HG03175 (cell line): ENCODE measurements around the gene ADCYAP1R1.

Source experiments
- ATAC-seq: cut with Tn5 transposase; IDR thresholded peaks from one replicate; pipeline ENCODE4 v1.9.1; 2021; ENCODE audit warnings: mild to moderate bottlenecking, moderate library complexity; ENCODE audit not compliant: unreplicated experiment

The ADCYAP1R1 gene

GRCh38 chr7:31066516-31067130, 14.5 kb downstream of the ADCYAP1R1 start:
- ATAC-seq = no peak

GRCh38 chr7:31067491-31067890, 15.4 kb downstream of the ADCYAP1R1 start:
- ATAC-seq = no peak

GRCh38 chr7:31068006-31068675, 16.0 kb downstream of the ADCYAP1R1 start:
- ATAC-seq = no peak

GRCh38 chr7:31069860-31070555, 17.9 kb downstream of the ADCYAP1R1 start:
- ATAC-seq = no peak

GRCh38 chr7:31070991-31071644, 19.0 kb downstream of the ADCYAP1R1 start:
- ATAC-seq = no peak

- ATAC-seq = no peak
Measured at GRCh38 chr7:31071645-31072029, 19.5 kb downstream of the ADCYAP1R1 start.

- ATAC-seq = no peak
Measured at GRCh38 chr7:31073326-31074119, 21.4 kb downstream of the ADCYAP1R1 start.

- no peak for ATAC-seq
Measured at GRCh38 chr7:31074120-31074383, 21.9 kb downstream of the ADCYAP1R1 start.

GRCh38 chr7:31074403-31075085, 22.4 kb downstream of the ADCYAP1R1 start:
- no peak for ATAC-seq

- ATAC-seq = no peak
Measured at GRCh38 chr7:31075086-31075405, 22.9 kb downstream of the ADCYAP1R1 start.

- ATAC-seq = no peak
Measured at GRCh38 chr7:31076051-31076450, 23.9 kb downstream of the ADCYAP1R1 start.

- ATAC-seq = no peak
Measured at GRCh38 chr7:31076641-31077310, 24.7 kb downstream of the ADCYAP1R1 start.

- no peak for ATAC-seq
Measured at GRCh38 chr7:31077484-31078362, 25.6 kb downstream of the ADCYAP1R1 start.

GRCh38 chr7:31078363-31078990, 26.4 kb downstream of the ADCYAP1R1 start:
- ATAC-seq = no peak

- ATAC-seq = no peak
Measured at GRCh38 chr7:31079126-31079823, 27.2 kb downstream of the ADCYAP1R1 start.

- no peak for ATAC-seq
Measured at GRCh38 chr7:31079824-31080511, 27.9 kb downstream of the ADCYAP1R1 start.

GRCh38 chr7:31080763-31081162, 28.7 kb downstream of the ADCYAP1R1 start:
- ATAC-seq = no peak

GRCh38 chr7:31082017-31082416, 29.9 kb downstream of the ADCYAP1R1 start:
- no peak for ATAC-seq
